ENCODE results near the gene AMIGO2. TPM values are rescaled to one million over a fixed set of nuclear protein-coding genes. Genes with fewer than 3 reads are reported as not detected.

Gene AMIGO2
- total RNA-seq, 1 donor from 2014 or later = 25.2 TPM

GRCh38 chr12:47123730-47124129, 44.0 kb upstream of the AMIGO2 start:
- no peaks in the 10 kb centered on the region for H3K27me3 ChIP-seq (ENCODE audit: insufficient read depth, low read length)
- FAIRE-seq = no peak
- H3K4me3 Mint-ChIP-seq (ENCODE audit: unreplicated experiment) = no peak overlapping the region
- no peak overlapping the region for H3K27ac Mint-ChIP-seq (ENCODE audit: unreplicated experiment)
- TF ChIP-seq, protein P1, sequence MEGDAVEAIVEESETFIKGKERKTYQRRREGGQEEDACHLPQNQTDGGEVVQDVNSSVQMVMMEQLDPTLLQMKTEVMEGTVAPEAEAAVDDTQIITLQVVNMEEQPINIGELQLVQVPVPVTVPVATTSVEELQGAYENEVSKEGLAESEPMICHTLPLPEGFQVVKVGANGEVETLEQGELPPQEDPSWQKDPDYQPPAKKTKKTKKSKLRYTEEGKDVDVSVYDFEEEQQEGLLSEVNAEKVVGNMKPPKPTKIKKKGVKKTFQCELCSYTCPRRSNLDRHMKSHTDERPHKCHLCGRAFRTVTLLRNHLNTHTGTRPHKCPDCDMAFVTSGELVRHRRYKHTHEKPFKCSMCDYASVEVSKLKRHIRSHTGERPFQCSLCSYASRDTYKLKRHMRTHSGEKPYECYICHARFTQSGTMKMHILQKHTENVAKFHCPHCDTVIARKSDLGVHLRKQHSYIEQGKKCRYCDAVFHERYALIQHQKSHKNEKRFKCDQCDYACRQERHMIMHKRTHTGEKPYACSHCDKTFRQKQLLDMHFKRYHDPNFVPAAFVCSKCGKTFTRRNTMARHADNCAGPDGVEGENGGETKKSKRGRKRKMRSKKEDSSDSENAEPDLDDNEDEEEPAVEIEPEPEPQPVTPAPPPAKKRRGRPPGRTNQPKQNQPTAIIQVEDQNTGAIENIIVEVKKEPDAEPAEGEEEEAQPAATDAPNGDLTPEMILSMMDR (IDR thresholded peaks at IDR 0.05; ENCODE audit: insufficient read depth, low read depth, low read length) = no peak
- no peak for TF ChIP-seq EZH2 (IDR thresholded peaks at IDR 0.05; ENCODE audit: insufficient read depth, low read length)
- H3K27ac ChIP-seq (ENCODE audit: low read depth, low read length) = no peak overlapping the region
- DNase-seq (ENCODE audit: low read depth) = no peak
- peaks cover 7% of the 10 kb centered on the region for H3K4me1 Mint-ChIP-seq (ENCODE audit: low read depth, unreplicated experiment)
- no peaks in the 10 kb centered on the region for H4K20me1 ChIP-seq (ENCODE audit: insufficient read depth, low read length)
- no peak overlapping the region for H3K4me2 ChIP-seq (ENCODE audit: low read length)
- H3K79me2 ChIP-seq (ENCODE audit: insufficient read depth, low read length) = no peaks in the 10 kb centered on the region
- peaks cover 8% of the 10 kb centered on the region for H3K4me1 ChIP-seq (ENCODE audit: insufficient read depth, low read length)
- H3K36me3 ChIP-seq (ENCODE audit: insufficient read depth, low read length) = no peaks in the 10 kb centered on the region
- no peak overlapping the region for H2AFZ ChIP-seq (ENCODE audit: low read depth, low read length)
- no peaks in the 10 kb centered on the region for H3K27me3 Mint-ChIP-seq (ENCODE audit: low read depth, unreplicated experiment)
- H3K9ac ChIP-seq (ENCODE audit: low read length) = no peak overlapping the region
- H3K4me3 ChIP-seq (ENCODE audit: insufficient read depth, low read depth, low read length) = no peak overlapping the region
- no peaks in the 10 kb centered on the region for H3K9me3 Mint-ChIP-seq (ENCODE audit: unreplicated experiment)
- no peaks in the 10 kb centered on the region for H3K36me3 Mint-ChIP-seq (ENCODE audit: low read depth, unreplicated experiment)
- no peaks in the 10 kb centered on the region for H3K9me3 ChIP-seq (ENCODE audit: insufficient read depth, low read depth, low read length)

GRCh38 chr12:47122602-47123001, 42.8 kb upstream of the AMIGO2 start:
- FAIRE-seq (no peak), DNase-seq (ENCODE audit: low read depth) (no peak)
- H3K27me3 ChIP-seq (ENCODE audit: insufficient read depth, low read length) = no peaks in the 10 kb centered on the region
- no peaks in the 10 kb centered on the region for H3K9me3 ChIP-seq (ENCODE audit: insufficient read depth, low read depth, low read length)
- peaks cover 2% of the 10 kb centered on the region for H3K36me3 Mint-ChIP-seq (ENCODE audit: low read depth, unreplicated experiment)
- peaks cover 7% of the 10 kb centered on the region for H3K4me1 Mint-ChIP-seq (ENCODE audit: low read depth, unreplicated experiment)
- TF ChIP-seq EZH2 (IDR thresholded peaks at IDR 0.05; ENCODE audit: insufficient read depth, low read length) = no peak
- TF ChIP-seq, protein P1 (IDR thresholded peaks at IDR 0.05; ENCODE audit: insufficient read depth, low read depth, low read length) = no peak
- H3K27ac Mint-ChIP-seq (ENCODE audit: unreplicated experiment) = no peak overlapping the region
- H3K79me2 ChIP-seq (ENCODE audit: insufficient read depth, low read length) = no peaks in the 10 kb centered on the region
- H3K4me2 ChIP-seq (ENCODE audit: low read length) = no peak overlapping the region
- no peaks in the 10 kb centered on the region for H3K36me3 ChIP-seq (ENCODE audit: insufficient read depth, low read length)
- H3K4me1 ChIP-seq (ENCODE audit: insufficient read depth, low read length) = peaks cover 8% of the 10 kb centered on the region
- H3K9me3 Mint-ChIP-seq (ENCODE audit: unreplicated experiment) = no peaks in the 10 kb centered on the region
- H3K4me3 ChIP-seq (ENCODE audit: insufficient read depth, low read depth, low read length) = no peak overlapping the region
- H2AFZ ChIP-seq (ENCODE audit: low read depth, low read length) = no peak overlapping the region
- H3K9ac ChIP-seq (ENCODE audit: low read length) = no peak overlapping the region
- no peaks in the 10 kb centered on the region for H4K20me1 ChIP-seq (ENCODE audit: insufficient read depth, low read length)
- H3K27me3 Mint-ChIP-seq (ENCODE audit: low read depth, unreplicated experiment) = no peaks in the 10 kb centered on the region
- no peak overlapping the region for H3K27ac ChIP-seq (ENCODE audit: low read depth, low read length)
- H3K4me3 Mint-ChIP-seq (ENCODE audit: unreplicated experiment) = no peak overlapping the region

- no peak overlapping the region for H3K4me3 ChIP-seq (ENCODE audit: insufficient read depth, low read depth, low read length)
- Mint-ChIP-seq H3K27ac (ENCODE audit: unreplicated experiment) (no peak overlapping the region), H3K9me3 (ENCODE audit: unreplicated experiment) (peaks cover 2% of the 10 kb centered on the region), H3K27me3 (ENCODE audit: low read depth, unreplicated experiment) (no peaks in the 10 kb centered on the region), H3K4me3 (ENCODE audit: unreplicated experiment) (no peak overlapping the region), H3K36me3 (ENCODE audit: low read depth, unreplicated experiment) (peaks cover 2% of the 10 kb centered on the region), H3K4me1 (ENCODE audit: low read depth, unreplicated experiment) (peaks cover 7% of the 10 kb centered on the region)
- FAIRE-seq (no peak), DNase-seq (ENCODE audit: low read depth) (peak; percentile 61)
- peaks cover 8% of the 10 kb centered on the region for H3K4me1 ChIP-seq (ENCODE audit: insufficient read depth, low read length)
- H3K36me3 ChIP-seq (ENCODE audit: insufficient read depth, low read length) = no peaks in the 10 kb centered on the region
- TF ChIP-seq, protein P1 (IDR thresholded peaks at IDR 0.05; ENCODE audit: insufficient read depth, low read depth, low read length) = no peak
- TF ChIP-seq EZH2 (IDR thresholded peaks at IDR 0.05; ENCODE audit: insufficient read depth, low read length) = no peak
- no peaks in the 10 kb centered on the region for H4K20me1 ChIP-seq (ENCODE audit: insufficient read depth, low read length)
- H3K9me3 ChIP-seq (ENCODE audit: insufficient read depth, low read depth, low read length) = no peaks in the 10 kb centered on the region
- no peak overlapping the region for H2AFZ ChIP-seq (ENCODE audit: low read depth, low read length)
- no peaks in the 10 kb centered on the region for H3K79me2 ChIP-seq (ENCODE audit: insufficient read depth, low read length)
- no peak overlapping the region for H3K9ac ChIP-seq (ENCODE audit: low read length)
- peak overlapping the region; percentile 18 for H3K4me2 ChIP-seq (ENCODE audit: low read length)
- H3K27me3 ChIP-seq (ENCODE audit: insufficient read depth, low read length) = no peaks in the 10 kb centered on the region
- H3K27ac ChIP-seq (ENCODE audit: low read depth, low read length) = no peak overlapping the region
These were observed 41.4 kb upstream of the AMIGO2 start for GRCh38 chr12:47121146-47121545.
